HG03571 (cell line): Measurements from ENCODE around the gene PRKG1.
"Not testable (repeated sequence)": the region's sequence is repeated elsewhere in the genome, so short reads cannot be mapped to it uniquely, and the experiment has no call there.

Experiments
- ATAC-seq: cut with Tn5 transposase; IDR thresholded peaks from one replicate; pipeline ENCODE4 v1.9.1; 2021; ENCODE audit not compliant: unreplicated experiment

The PRKG1 gene

GRCh38 chr10:51416494-51416893, 342.2 kb downstream of the PRKG1 start:
- ATAC-seq, result no peak

GRCh38 chr10:51419196-51420093, 345.2 kb downstream of the PRKG1 start:
- no peak for ATAC-seq

- no peak for ATAC-seq
These were observed 347.6 kb downstream of the PRKG1 start for GRCh38 chr10:51421853-51422252.

- ATAC-seq, result no peak
These were observed 348.2 kb downstream of the PRKG1 start for GRCh38 chr10:51422311-51423120.

GRCh38 chr10:51423121-51423452, 348.8 kb downstream of the PRKG1 start:
- ATAC-seq, result no peak

- ATAC-seq, result no peak
These were observed 351.1 kb downstream of the PRKG1 start for GRCh38 chr10:51425431-51425830.

- no peak for ATAC-seq
These were observed 353.5 kb downstream of the PRKG1 start for GRCh38 chr10:51427758-51428157.

- ATAC-seq, result no peak
These were observed 356.2 kb downstream of the PRKG1 start for GRCh38 chr10:51430506-51430905.

GRCh38 chr10:51433949-51434475, 359.7 kb downstream of the PRKG1 start:
- no peak for ATAC-seq

GRCh38 chr10:51436805-51437204, 362.5 kb downstream of the PRKG1 start:
- ATAC-seq, result no peak

- ATAC-seq, result no peak
These were observed 365.4 kb downstream of the PRKG1 start for GRCh38 chr10:51439645-51440044.

- no peak for ATAC-seq
These were observed 371.3 kb downstream of the PRKG1 start for GRCh38 chr10:51445588-51445987.

GRCh38 chr10:51447119-51447518, 372.8 kb downstream of the PRKG1 start:
- no peak for ATAC-seq

GRCh38 chr10:51455762-51456161, 381.5 kb downstream of the PRKG1 start:
- not testable (repeated sequence) for ATAC-seq

- ATAC-seq, result no peak
These were observed 385.2 kb downstream of the PRKG1 start for GRCh38 chr10:51459476-51459875.

GRCh38 chr10:51462076-51462779, 387.9 kb downstream of the PRKG1 start:
- no peak for ATAC-seq

GRCh38 chr10:51468424-51468823, 394.1 kb downstream of the PRKG1 start:
- ATAC-seq, result no peak

GRCh38 chr10:51469686-51470085, 395.4 kb downstream of the PRKG1 start:
- no peak for ATAC-seq

- no peak for ATAC-seq
These were observed 397.0 kb downstream of the PRKG1 start for GRCh38 chr10:51471271-51471670.

- no peak for ATAC-seq
These were observed 397.9 kb downstream of the PRKG1 start for GRCh38 chr10:51472154-51472553.

- no peak for ATAC-seq
These were observed 405.4 kb downstream of the PRKG1 start for GRCh38 chr10:51479711-51480110.
